IMR-90 (cell line): Measurements from ENCODE around the gene CMIP. TPM values are rescaled to one million over a fixed set of nuclear protein-coding genes. Genes with fewer than 3 reads are reported as not detected.

Source experiments
- ATAC-seq: fragments of 200-7000 bp; cut with Tn5 transposase; 2 replicates; pipeline ENCODE4 v1.9.1; 2020; ENCODE audit warnings: low read depth, mild to moderate bottlenecking, moderate library complexity
- BruUV-seq: library from RNA; stranded (reverse); fragments of 400-500 nt; replicated peaks from 2 replicates; lab custom pipeline; 2021; lab: Mats Ljungman, UMichigan
- CTCF ChIA-PET: fragments of 300-600 bp; formaldehyde crosslinking; extraction: SDS; loops from one replicate; lab custom pipeline; 2021; ENCODE audit warnings: antibody characterized with exemption; lab: Yijun Ruan, JAX
- POLR2A ChIA-PET: fragments of 300-600 bp; sonication (Branson Sonifier 250); formaldehyde crosslinking; loops from one replicate; lab custom pipeline; 2022; ENCODE audit warnings: antibody characterized with exemption; ENCODE audit not compliant: unreplicated experiment; lab: Charles Lee
- DNase-seq: peaks from one replicate; pipeline ENCODE4 v3.0.0; 2013
- H2AFZ ChIP-seq: replicated peaks from 2 replicates; pipeline ENCODE3; 2013; ENCODE audit warnings: low read length, mild to moderate bottlenecking; ENCODE audit not compliant: poor library complexity
- H2AK5ac ChIP-seq: 2 replicates; pipeline ENCODE4 v1.6.1; 2013; ENCODE audit warnings: low read depth, low read length, inconsistent platforms
- H2AK9ac ChIP-seq: replicated peaks from 2 replicates; pipeline ENCODE3; 2013; ENCODE audit warnings: mild to moderate bottlenecking, low read depth, low read length, moderate library complexity; ENCODE audit not compliant: poor library complexity
- H2BK120ac ChIP-seq: 2 replicates; pipeline ENCODE4 v1.6.1; 2013; ENCODE audit warnings: low read depth, low read length, inconsistent platforms
- H2BK15ac ChIP-seq: 3 replicates; pipeline ENCODE4 v1.6.1; 2013; ENCODE audit warnings: low read depth, low read length, inconsistent platforms
- H2BK20ac ChIP-seq: 2 replicates; pipeline ENCODE4 v1.6.1; 2013; ENCODE audit warnings: low read depth, mild to moderate bottlenecking, inconsistent platforms, low read length, moderate library complexity
- H2BK5ac ChIP-seq: 2 replicates; pipeline ENCODE4 v1.6.1; 2013; ENCODE audit warnings: mild to moderate bottlenecking, low read depth, low read length, inconsistent platforms; ENCODE audit not compliant: poor library complexity, severe bottlenecking
- H3K14ac ChIP-seq: replicated peaks from 2 replicates; pipeline ENCODE4 v1.6.1; 2013; ENCODE audit warnings: low read depth, low read length, inconsistent platforms
- H3K18ac ChIP-seq: 2 replicates; pipeline ENCODE4 v1.6.1; 2013; ENCODE audit warnings: low read depth, low read length, control low read depth
- H3K23ac ChIP-seq: 2 replicates; pipeline ENCODE4 v1.6.1; 2013; ENCODE audit warnings: low read depth, low read length, inconsistent platforms
- H3K27ac ChIP-seq: 2 replicates; pipeline ENCODE4 v1.5.1; 2013; ENCODE audit warnings: mild to moderate bottlenecking, control low read depth, low read length; ENCODE audit not compliant: insufficient read depth
- H3K27me3 ChIP-seq: 2 replicates; pipeline ENCODE4 v1.6.1; 2013; ENCODE audit warnings: low read length; ENCODE audit not compliant: control insufficient read depth, insufficient read depth
- H3K36me3 ChIP-seq: 2 replicates; pipeline ENCODE4 v1.6.1; 2013; ENCODE audit warnings: low read length, mixed read lengths; ENCODE audit not compliant: control insufficient read depth, insufficient read depth
- H3K4ac ChIP-seq: 2 replicates; pipeline ENCODE4 v1.6.1; 2013; ENCODE audit warnings: low read depth, low read length, inconsistent platforms
- H3K4me1 ChIP-seq: 2 replicates; pipeline ENCODE4 v1.6.1; 2013; ENCODE audit warnings: low read length, mixed read lengths; ENCODE audit not compliant: control insufficient read depth, insufficient read depth
- H3K4me2 ChIP-seq: 2 replicates; pipeline ENCODE4 v1.6.1; 2013; ENCODE audit warnings: low read depth, mild to moderate bottlenecking, control low read depth, low read length, moderate library complexity
- H3K4me3 ChIP-seq: 2 replicates; pipeline ENCODE4 v1.5.1; 2013; ENCODE audit warnings: low read depth, mild to moderate bottlenecking, control low read depth, low read length, moderate library complexity; ENCODE audit not compliant: insufficient read depth
- H3K56ac ChIP-seq: 2 replicates; pipeline ENCODE4 v1.6.1; 2013; ENCODE audit warnings: low read length, inconsistent platforms; ENCODE audit not compliant: insufficient read depth; ENCODE audit errors: extremely low read depth
- H3K79me1 ChIP-seq, 2 experiments: 2 replicates each; pipeline ENCODE4 v1.6.1; 2013; ENCODE audit warnings: low read length in 2 of 2, inconsistent platforms in 1 of 2, low read depth in 1 of 2
- H3K9ac ChIP-seq: 2 replicates; pipeline ENCODE4 v1.6.1; 2013; ENCODE audit warnings: low read depth, low read length, control low read depth
- H3K9me1 ChIP-seq: 2 replicates; pipeline ENCODE4 v1.6.1; 2013; ENCODE audit warnings: low read length, inconsistent platforms; ENCODE audit not compliant: insufficient read depth
- H3K9me3 ChIP-seq: 2 replicates; pipeline ENCODE4 v1.6.1; 2013; ENCODE audit warnings: low read length; ENCODE audit not compliant: control insufficient read depth, insufficient read depth
- H4K20me1 ChIP-seq: 2 replicates; pipeline ENCODE4 v1.6.1; 2013; ENCODE audit warnings: low read length, inconsistent platforms; ENCODE audit not compliant: insufficient read depth
- H4K5ac ChIP-seq: 2 replicates; pipeline ENCODE4 v1.6.1; 2013; ENCODE audit warnings: mild to moderate bottlenecking, low read depth, low read length, control low read depth
- H4K8ac ChIP-seq, 2 experiments: 2 replicates each; pipeline ENCODE4 v1.6.1; 2013; ENCODE audit warnings: low read depth in 2 of 2, low read length in 2 of 2, control low read depth in 1 of 2, inconsistent platforms in 1 of 2
- H4K91ac ChIP-seq: 2 replicates; pipeline ENCODE4 v1.6.1; 2013; ENCODE audit warnings: low read depth, low read length, inconsistent platforms; ENCODE audit not compliant: insufficient read depth
- BHLHE40 ChIP-seq: fragments of 150-350 bp; IDR thresholded peaks from 2 replicates; pipeline ENCODE4 v1.6.1; 2016; ENCODE audit warnings: mild to moderate bottlenecking, low read depth, low read length
- CEBPB ChIP-seq: IDR thresholded peaks from 2 replicates; pipeline ENCODE4 v1.6.1; 2012; ENCODE audit warnings: low read depth, low read length, improper control_type of control experiment
- CHD1 ChIP-seq: IDR thresholded peaks from 2 replicates; pipeline ENCODE4 v1.6.1; 2012; ENCODE audit warnings: low read depth, low read length, improper control_type of control experiment
- ELK1 ChIP-seq: fragments of 150-350 bp; IDR thresholded peaks from 2 replicates; pipeline ENCODE4 v1.6.1; 2016; ENCODE audit warnings: low read depth, mild to moderate bottlenecking, low read length, moderate library complexity, borderline replicate concordance
- FOS ChIP-seq: fragments of 150-350 bp; IDR thresholded peaks from 2 replicates; pipeline ENCODE4 v1.6.1; 2016; ENCODE audit warnings: low read depth, low read length
- MAFK ChIP-seq: IDR thresholded peaks from 2 replicates; pipeline ENCODE4 v1.6.1; 2012; ENCODE audit warnings: low read depth, low read length, improper control_type of control experiment
- MAZ ChIP-seq: IDR thresholded peaks from 2 replicates; pipeline ENCODE4 v1.6.1; 2012; ENCODE audit warnings: low read depth, mild to moderate bottlenecking, low read length, improper control_type of control experiment, moderate library complexity, borderline replicate concordance
- MXI1 ChIP-seq: IDR thresholded peaks from 2 replicates; pipeline ENCODE4 v1.6.1; 2012; ENCODE audit warnings: low read depth, mild to moderate bottlenecking, low read length, moderate library complexity, borderline replicate concordance
- NFE2L2 ChIP-seq: fragments of 150-350 bp; IDR thresholded peaks from 2 replicates; pipeline ENCODE4 v1.6.1; 2016; ENCODE audit warnings: low read depth, mild to moderate bottlenecking, low read length
- POLR2A ChIP-seq: IDR thresholded peaks from 2 replicates; pipeline ENCODE4 v1.6.1; 2012; ENCODE audit warnings: mild to moderate bottlenecking, low read depth, low read length
- RAD21 ChIP-seq: IDR thresholded peaks from 2 replicates; pipeline ENCODE4 v1.6.1; 2012; ENCODE audit warnings: low read length, improper control_type of control experiment
- RCOR1 ChIP-seq: IDR thresholded peaks from 2 replicates; pipeline ENCODE4 v1.6.1; 2012; ENCODE audit warnings: mild to moderate bottlenecking, low read length, improper control_type of control experiment; ENCODE audit not compliant: insufficient replicate concordance
- RFX5 ChIP-seq: IDR thresholded peaks from 2 replicates; pipeline ENCODE4 v1.8.0; 2012; ENCODE audit warnings: low read depth, mild to moderate bottlenecking, low read length, moderate library complexity
- SMC3 ChIP-seq: fragments of 150-350 bp; IDR thresholded peaks from 2 replicates; pipeline ENCODE4 v1.6.1; 2016; ENCODE audit warnings: low read depth, mild to moderate bottlenecking, antibody characterized with exemption, low read length, moderate library complexity
- WGBS, 2 experiments: methylation state at CpG; one replicate each; pipeline versions ENCODE4 v1.1.5 to v1.1.7; 2013; ENCODE audit warnings: missing lambda C conversion rate in 2 of 2; ENCODE audit not compliant: insufficient read length in 1 of 2; ENCODE audit errors: extremely low coverage in 2 of 2; 5-methylcytosine and 5-hydroxymethylcytosine counted together
- dilution Hi-C: fragments of 300-500 bp; cut with HindIII; formaldehyde crosslinking; loops from one replicate; pipeline ENCODE4 v1.14.3; 2018; ENCODE audit warnings: low sequenced_read_pairs; ENCODE audit not compliant: unreplicated experiment
- in situ Hi-C: fragments of 300-500 bp; cut with MboI; formaldehyde crosslinking; loops from 3 replicates; pipeline ENCODE4 v1.14.3; 2019; ENCODE audit warnings: low sequenced_read_pairs, inconsistent platforms, mixed read lengths
- intact Hi-C: fragments of 100-400 bp; cut with micrococcal nuclease; formaldehyde crosslinking; loops from 2 replicates; pipeline ENCODE4 v1.10.0; 2022
- polyA plus RNA-seq, 3 experiments: library from polyadenylated mRNA; depleted of rRNA; stranded (reverse); fragments of >200 nt; gene quantifications; 2 replicates each; pipeline ENCODE4 v1.2.3, GENCODE V29; 2012; ENCODE audit warnings: low replicate concordance in 1 of 3
- total RNA-seq: library from RNA; depleted of rRNA; stranded (reverse); fragments of >200 nt; gene quantifications from 2 replicates; pipeline ENCODE4 v1.2.3, GENCODE V29; 2012
- TF ChIP-seq, protein P1 (sequence below): fragments of 150-350 bp; IDR thresholded peaks from 2 replicates; pipeline ENCODE4 v1.6.1; 2017; ENCODE audit warnings: mild to moderate bottlenecking, antibody characterized with exemption, low read length, low read depth
- TF ChIP-seq, protein P2 (sequence below): conservative IDR thresholded peaks from 2 replicates; pipeline ENCODE4 v1.5.1; 2012; ENCODE audit warnings: mild to moderate bottlenecking, low read depth, low read length, improper control_type of control experiment

The CMIP gene
- total and polyA plus RNA-seq, 2 of the 4 experiments (the other 2 are of a cell fraction): 3.2 to 11.6 TPM

GRCh38 chr16:81739503-81739902, 294.9 kb downstream of the CMIP start:
- Histone ChIP-seq H2AK9ac (no peak overlapping the region), H4K5ac (no peak overlapping the region), H3K14ac (no peak overlapping the region), H3K27ac (no peak overlapping the region), H3K56ac (no peak overlapping the region), H2AFZ (no peak overlapping the region), H3K27me3 (peaks cover 9% of the 10 kb centered on the region; the same call in 1 of the 2 replicates), H3K79me1 (no peaks in the 10 kb centered on the region), H3K4me1 (no peaks in the 10 kb centered on the region), H2BK15ac (no peak overlapping the region), H3K4ac (no peak overlapping the region), H2BK20ac (no peak overlapping the region), H3K9me1 (no peaks in the 10 kb centered on the region), H3K9ac (no peak overlapping the region), H2BK120ac (no peak overlapping the region), H3K23ac (no peak overlapping the region), H4K91ac (no peak overlapping the region), H4K8ac (no peak overlapping the region), H3K18ac (no peak overlapping the region), H3K36me3 (no peaks in the 10 kb centered on the region), H2BK5ac (no peak overlapping the region), H3K4me3 (no peak overlapping the region), H3K4me2 (no peak overlapping the region), H2AK5ac (no peak overlapping the region), H4K20me1 (no peaks in the 10 kb centered on the region), H3K9me3 (peaks cover 3% of the 10 kb centered on the region; the same call in 1 of the 2 replicates)
- intact Hi-C loops: no loop called here
- TF ChIP-seq RAD21 (no peak), CHD1 (no peak), MAZ (no peak), RCOR1 (no peak), MAFK (no peak), POLR2A (no peak), MXI1 (no peak), SMC3 (no peak), NFE2L2 (no peak), RFX5 (no peak), CEBPB (no peak), BHLHE40 (no peak), FOS (no peak), ELK1 (no peak)
- TF ChIP-seq, protein P1, sequence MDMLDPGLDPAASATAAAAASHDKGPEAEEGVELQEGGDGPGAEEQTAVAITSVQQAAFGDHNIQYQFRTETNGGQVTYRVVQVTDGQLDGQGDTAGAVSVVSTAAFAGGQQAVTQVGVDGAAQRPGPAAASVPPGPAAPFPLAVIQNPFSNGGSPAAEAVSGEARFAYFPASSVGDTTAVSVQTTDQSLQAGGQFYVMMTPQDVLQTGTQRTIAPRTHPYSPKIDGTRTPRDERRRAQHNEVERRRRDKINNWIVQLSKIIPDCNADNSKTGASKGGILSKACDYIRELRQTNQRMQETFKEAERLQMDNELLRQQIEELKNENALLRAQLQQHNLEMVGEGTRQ: no peak
- TF ChIP-seq, protein P2, sequence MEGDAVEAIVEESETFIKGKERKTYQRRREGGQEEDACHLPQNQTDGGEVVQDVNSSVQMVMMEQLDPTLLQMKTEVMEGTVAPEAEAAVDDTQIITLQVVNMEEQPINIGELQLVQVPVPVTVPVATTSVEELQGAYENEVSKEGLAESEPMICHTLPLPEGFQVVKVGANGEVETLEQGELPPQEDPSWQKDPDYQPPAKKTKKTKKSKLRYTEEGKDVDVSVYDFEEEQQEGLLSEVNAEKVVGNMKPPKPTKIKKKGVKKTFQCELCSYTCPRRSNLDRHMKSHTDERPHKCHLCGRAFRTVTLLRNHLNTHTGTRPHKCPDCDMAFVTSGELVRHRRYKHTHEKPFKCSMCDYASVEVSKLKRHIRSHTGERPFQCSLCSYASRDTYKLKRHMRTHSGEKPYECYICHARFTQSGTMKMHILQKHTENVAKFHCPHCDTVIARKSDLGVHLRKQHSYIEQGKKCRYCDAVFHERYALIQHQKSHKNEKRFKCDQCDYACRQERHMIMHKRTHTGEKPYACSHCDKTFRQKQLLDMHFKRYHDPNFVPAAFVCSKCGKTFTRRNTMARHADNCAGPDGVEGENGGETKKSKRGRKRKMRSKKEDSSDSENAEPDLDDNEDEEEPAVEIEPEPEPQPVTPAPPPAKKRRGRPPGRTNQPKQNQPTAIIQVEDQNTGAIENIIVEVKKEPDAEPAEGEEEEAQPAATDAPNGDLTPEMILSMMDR: no peak
- 72% methylated on average over 3 of the region's 8 CpGs; no CpG with 5 or more reads in 1 of the 2 experiments for WGBS, 2 experiments
- no TSS peak for BruUV-seq
- no peak for ATAC-seq
- dilution Hi-C loops: no loop called here
- no peak for DNase-seq
- ChIA-PET POLR2A (no interaction called here), CTCF (no interaction called here)
- in situ Hi-C loops: loop anchor here (25.0 kb wide), 2 partner anchors 702 to 1552 kb away; partner anchors contain the start of gene ATMIN
